GM21825 (cell line): Measurements from ENCODE around the gene PLXNB1.

Source experiments
- ATAC-seq: cut with Tn5 transposase; IDR thresholded peaks from one replicate; pipeline ENCODE4 v1.9.1; 2021; ENCODE audit warnings: mild to moderate bottlenecking, moderate library complexity; ENCODE audit not compliant: unreplicated experiment

The PLXNB1 gene

GRCh38 chr3:48433472-48434118, 3.7 kb upstream of the PLXNB1 start:
- ATAC-seq, result no peak

- no peak for ATAC-seq
Measured at GRCh38 chr3:48432411-48433371, 2.8 kb upstream of the PLXNB1 start.

- no peak for ATAC-seq
Measured at GRCh38 chr3:48431224-48432029, 1.5 kb upstream of the PLXNB1 start.

- no peak for ATAC-seq
Measured at GRCh38 chr3:48430708-48431101, 819 bp upstream of the PLXNB1 start.

- ATAC-seq, result no peak
Measured at GRCh38 chr3:48429317-48429959, 448 bp downstream of the PLXNB1 start.

- no peak for ATAC-seq
Measured at GRCh38 chr3:48428572-48429316, 1.1 kb downstream of the PLXNB1 start.

- no peak for ATAC-seq
Measured at GRCh38 chr3:48428088-48428571, 1.8 kb downstream of the PLXNB1 start.

- no peak for ATAC-seq
Measured at GRCh38 chr3:48427630-48427962, 2.3 kb downstream of the PLXNB1 start.

- no peak for ATAC-seq
Measured at GRCh38 chr3:48426944-48427629, 2.8 kb downstream of the PLXNB1 start.

- ATAC-seq, result no peak
Measured at GRCh38 chr3:48426401-48426909, 3.4 kb downstream of the PLXNB1 start.

- ATAC-seq, result no peak
Measured at GRCh38 chr3:48425281-48425812, 4.5 kb downstream of the PLXNB1 start.

- no peak for ATAC-seq
Measured at GRCh38 chr3:48423883-48424695, 5.8 kb downstream of the PLXNB1 start.

GRCh38 chr3:48423241-48423882, 6.5 kb downstream of the PLXNB1 start:
- ATAC-seq, result no peak

GRCh38 chr3:48422681-48423080, 7.2 kb downstream of the PLXNB1 start:
- ATAC-seq, result no peak

GRCh38 chr3:48422272-48422671, 7.6 kb downstream of the PLXNB1 start:
- no peak for ATAC-seq

GRCh38 chr3:48420561-48420960, 9.3 kb downstream of the PLXNB1 start:
- ATAC-seq, result no peak

- no peak for ATAC-seq
Measured at GRCh38 chr3:48419597-48419996, 10.3 kb downstream of the PLXNB1 start.

GRCh38 chr3:48419149-48419548, 10.7 kb downstream of the PLXNB1 start:
- ATAC-seq, result no peak
